ENCODE results near the gene SDCCAG8.

Gene SDCCAG8

GRCh38 chr1:243465081-243465480 lies 209.2 kb downstream of the SDCCAG8 start:
- no peaks in the 10 kb centered on the region for H3K9me3 Mint-ChIP-seq (ENCODE audit: low read depth)
- no peak overlapping the region for H3K27ac Mint-ChIP-seq
- H3K4me3 Mint-ChIP-seq, result no peak overlapping the region
- H3K27me3 Mint-ChIP-seq, result no peaks in the 10 kb centered on the region
- H3K4me1 Mint-ChIP-seq (ENCODE audit: low read depth), result no peaks in the 10 kb centered on the region
- peaks cover 3% of the 10 kb centered on the region for H3K36me3 Mint-ChIP-seq

GRCh38 chr1:243465738-243466137 lies 209.9 kb downstream of the SDCCAG8 start:
- no peaks in the 10 kb centered on the region for H3K9me3 Mint-ChIP-seq (ENCODE audit: low read depth)
- no peak overlapping the region for H3K27ac Mint-ChIP-seq
- H3K36me3 Mint-ChIP-seq, result peaks cover 3% of the 10 kb centered on the region
- no peak overlapping the region for H3K4me3 Mint-ChIP-seq
- no peaks in the 10 kb centered on the region for H3K4me1 Mint-ChIP-seq (ENCODE audit: low read depth)
- H3K27me3 Mint-ChIP-seq, result no peaks in the 10 kb centered on the region

DNA sequence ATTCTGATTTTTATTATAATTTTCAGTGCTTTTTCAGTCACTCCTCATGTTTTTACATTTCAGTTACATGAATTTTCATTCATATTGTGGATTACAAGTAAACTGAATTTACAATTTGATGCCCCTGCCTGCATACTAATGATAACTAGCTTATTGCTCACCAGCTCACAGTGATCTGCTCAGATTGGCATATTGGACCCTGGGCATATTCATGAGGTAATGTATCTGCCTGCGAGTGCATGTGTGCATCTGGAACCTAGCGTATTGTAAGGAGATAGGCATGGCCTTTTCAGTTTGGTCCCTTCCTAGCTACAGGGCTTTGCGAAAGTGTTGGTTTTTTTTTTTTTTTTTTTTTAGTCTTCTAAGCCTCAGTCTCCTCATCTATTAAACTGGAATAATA lies 213.7 kb downstream of the SDCCAG8 start:
- no peak overlapping the region for H3K27ac Mint-ChIP-seq
- H3K4me1 Mint-ChIP-seq (ENCODE audit: low read depth), result peaks cover 16% of the 10 kb centered on the region
- H3K4me3 Mint-ChIP-seq, result no peak overlapping the region
- H3K36me3 Mint-ChIP-seq, result peaks cover 3% of the 10 kb centered on the region
- H3K9me3 Mint-ChIP-seq (ENCODE audit: low read depth), result no peaks in the 10 kb centered on the region
- H3K27me3 Mint-ChIP-seq, result no peaks in the 10 kb centered on the region

GRCh38 chr1:243470502-243470901 lies 214.7 kb downstream of the SDCCAG8 start:
- Mint-ChIP-seq H3K36me3 (peaks cover 3% of the 10 kb centered on the region), H3K4me3 (no peak overlapping the region), H3K27me3 (no peaks in the 10 kb centered on the region), H3K4me1 (ENCODE audit: low read depth) (peaks cover 16% of the 10 kb centered on the region), H3K9me3 (ENCODE audit: low read depth) (no peaks in the 10 kb centered on the region), H3K27ac (no peak overlapping the region)

DNA sequence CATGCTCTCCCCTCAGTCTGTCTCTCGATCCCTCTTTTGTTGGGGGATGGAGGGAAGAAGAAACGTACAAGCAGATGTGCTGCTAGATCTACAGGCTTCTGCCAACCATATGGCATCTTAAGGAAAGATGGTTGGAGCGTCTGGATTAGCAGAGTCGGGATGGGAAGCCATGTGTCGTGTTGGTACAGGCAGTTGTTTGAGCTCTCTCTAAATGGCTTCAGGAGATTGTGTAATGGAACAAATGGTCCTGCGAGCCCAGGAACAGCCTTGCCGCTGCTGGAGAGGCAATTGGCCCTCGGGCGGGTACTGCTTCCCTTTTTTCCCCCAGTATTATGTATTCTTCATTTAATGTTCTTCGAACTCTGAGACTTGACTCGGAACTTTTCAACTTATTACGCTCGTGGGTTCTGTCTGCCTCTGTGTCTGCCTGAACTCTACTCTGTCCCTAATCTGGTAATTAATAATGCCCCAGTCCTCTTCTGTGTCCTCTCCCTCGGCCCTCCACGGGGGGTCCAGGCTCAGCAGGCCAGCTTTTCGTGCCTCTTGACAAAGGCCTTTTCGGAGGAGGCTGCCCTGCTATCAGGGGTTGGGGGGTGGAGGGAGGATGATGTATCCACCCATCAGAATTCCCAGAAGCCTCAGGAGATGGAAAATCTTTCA lies 215.3 kb downstream of the SDCCAG8 start:
- Mint-ChIP-seq H3K4me3 (no peak overlapping the region), H3K27me3 (no peaks in the 10 kb centered on the region), H3K27ac (no peak overlapping the region), H3K9me3 (ENCODE audit: low read depth) (no peaks in the 10 kb centered on the region), H3K36me3 (peaks cover 7% of the 10 kb centered on the region), H3K4me1 (ENCODE audit: low read depth) (peaks cover 16% of the 10 kb centered on the region)

DNA sequence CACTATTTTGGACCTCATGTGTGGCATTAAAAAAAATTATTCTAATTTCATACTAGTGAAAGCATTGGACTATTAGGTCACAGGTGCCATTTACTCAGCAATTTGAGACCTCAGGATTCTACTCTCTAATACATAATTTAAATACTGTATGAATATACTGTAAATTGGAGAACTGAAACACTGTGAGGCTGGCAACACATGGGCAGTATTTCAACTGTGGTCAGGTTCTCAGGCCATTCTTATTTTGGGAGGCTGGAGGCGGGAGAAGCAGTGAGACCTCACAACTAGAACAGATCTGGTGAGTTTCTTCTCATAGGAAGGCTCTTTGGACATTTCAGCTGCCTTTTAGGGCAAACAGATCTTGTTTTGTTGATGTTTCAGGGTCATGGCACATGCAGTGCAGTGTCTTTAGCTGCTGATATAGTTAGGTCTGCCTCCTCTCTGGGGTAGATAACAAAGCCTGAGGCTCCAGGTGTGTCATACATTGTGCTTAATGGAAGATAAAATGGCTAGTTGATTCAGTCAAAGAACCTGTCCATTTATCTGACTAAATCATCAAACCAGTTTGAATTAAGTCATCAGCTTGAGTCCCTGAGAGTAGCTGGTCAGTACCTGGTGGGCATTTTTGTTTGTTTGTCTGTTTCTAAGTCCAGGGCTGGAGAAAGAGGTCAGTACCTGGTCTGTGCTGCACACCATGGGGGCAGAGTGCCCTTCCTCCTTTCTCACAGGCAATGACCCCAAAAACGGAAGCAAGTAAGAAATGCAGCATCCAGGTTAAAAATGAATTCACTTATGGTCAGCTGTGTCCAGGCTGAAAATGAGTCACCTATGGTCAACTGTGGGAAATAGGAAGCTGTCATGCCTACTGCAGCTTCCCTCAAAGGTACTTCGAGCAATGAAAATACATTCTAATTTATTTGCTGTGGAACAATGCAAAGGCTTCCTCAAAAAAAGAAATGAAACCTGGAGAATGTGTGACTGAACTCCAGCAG lies 216.2 kb downstream of the SDCCAG8 start:
- H3K4me1 Mint-ChIP-seq (ENCODE audit: low read depth), result peaks cover 16% of the 10 kb centered on the region
- no peaks in the 10 kb centered on the region for H3K9me3 Mint-ChIP-seq (ENCODE audit: low read depth)
- H3K36me3 Mint-ChIP-seq, result peaks cover 10% of the 10 kb centered on the region
- H3K27me3 Mint-ChIP-seq, result no peaks in the 10 kb centered on the region
- no peak overlapping the region for H3K4me3 Mint-ChIP-seq
- H3K27ac Mint-ChIP-seq, result no peak overlapping the region

DNA sequence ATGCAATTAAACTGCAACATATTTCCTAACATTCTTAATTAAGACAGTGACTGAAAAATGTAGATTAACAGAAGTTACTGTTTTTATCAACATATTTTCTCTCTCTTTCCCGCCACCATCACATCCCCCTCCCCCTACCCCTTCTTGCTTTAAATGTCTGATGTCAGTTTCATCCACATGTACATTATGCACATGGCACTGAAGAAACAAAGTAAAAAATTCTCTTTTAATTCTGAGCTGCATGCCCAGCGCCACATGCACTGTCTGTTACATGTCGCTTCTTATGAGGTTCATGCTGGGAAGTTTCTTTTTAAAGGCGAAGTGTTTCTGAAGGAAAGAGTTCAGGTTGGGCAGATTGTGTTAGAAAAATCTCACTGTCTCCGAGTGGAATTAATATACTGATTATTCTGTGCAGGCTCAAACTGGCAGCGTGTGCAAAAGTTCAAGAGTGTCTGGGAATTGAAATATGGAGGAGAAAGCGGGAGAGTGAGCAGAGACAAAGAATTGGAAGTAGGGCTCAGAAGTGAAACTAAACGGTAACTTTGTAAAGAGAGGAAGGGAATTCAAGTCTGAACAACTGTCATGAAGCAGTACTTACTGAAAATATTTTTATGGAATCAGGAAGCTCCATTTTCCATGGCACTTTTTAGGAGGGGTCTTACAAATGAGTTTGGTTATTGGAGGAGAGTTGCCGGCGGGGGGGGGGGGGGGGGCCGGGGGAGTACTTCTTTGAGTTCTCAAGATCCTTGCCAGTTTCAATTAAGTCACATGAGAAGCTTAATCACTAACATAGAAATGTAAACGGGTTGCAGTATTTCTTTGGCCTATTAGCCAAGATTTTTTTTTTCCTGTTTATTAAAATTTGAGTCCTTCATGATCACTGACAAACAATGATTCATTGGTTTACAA lies 217.6 kb downstream of the SDCCAG8 start:
- H3K9me3 Mint-ChIP-seq (ENCODE audit: low read depth), result no peaks in the 10 kb centered on the region
- peaks cover 10% of the 10 kb centered on the region for H3K36me3 Mint-ChIP-seq
- H3K4me1 Mint-ChIP-seq (ENCODE audit: low read depth), result peaks cover 16% of the 10 kb centered on the region
- H3K27me3 Mint-ChIP-seq, result no peaks in the 10 kb centered on the region
- no peak overlapping the region for H3K27ac Mint-ChIP-seq
- peak overlapping the region; percentile 80 for H3K4me3 Mint-ChIP-seq

DNA sequence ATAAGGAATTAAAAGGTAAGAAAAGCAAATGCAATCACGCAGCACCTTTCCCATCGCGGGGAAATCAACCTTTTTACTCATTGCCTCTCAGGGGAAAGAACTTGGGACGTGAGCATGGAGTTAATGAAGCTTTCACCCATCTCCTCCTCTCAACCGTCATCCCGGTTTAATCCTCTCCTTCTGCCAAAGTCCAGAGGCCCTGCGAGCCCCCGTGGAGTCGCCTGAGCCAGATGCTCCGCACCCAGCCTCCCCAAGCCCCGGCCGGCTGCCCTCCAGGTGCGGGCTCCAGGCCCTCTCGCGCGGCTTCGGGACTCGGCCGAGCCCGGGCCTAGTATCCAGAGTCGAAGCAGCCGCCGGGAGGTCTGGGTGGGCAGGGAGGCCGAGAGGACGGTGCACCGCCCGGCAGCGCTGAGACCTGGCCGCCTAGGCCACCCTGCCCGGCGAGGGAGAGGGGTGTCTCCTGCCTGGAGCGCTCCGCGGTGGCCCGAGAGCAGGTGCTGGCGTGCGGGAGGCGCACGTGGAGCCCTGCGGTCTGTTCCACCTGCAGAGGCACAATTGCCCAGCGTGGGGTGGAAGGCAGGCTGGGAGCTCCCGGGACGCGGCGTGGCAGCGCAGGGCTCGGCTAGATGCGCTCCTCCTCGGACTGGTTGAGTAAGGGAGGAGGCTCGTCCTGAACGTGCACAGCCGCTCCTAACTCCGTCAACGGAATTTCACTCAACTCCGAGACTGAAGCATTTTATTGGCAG lies 218.5 kb downstream of the SDCCAG8 start:
- Mint-ChIP-seq H3K4me1 (ENCODE audit: low read depth) (peaks cover 16% of the 10 kb centered on the region), H3K36me3 (peaks cover 10% of the 10 kb centered on the region), H3K27me3 (no peaks in the 10 kb centered on the region), H3K4me3 (no peak overlapping the region), H3K27ac (no peak overlapping the region), H3K9me3 (ENCODE audit: low read depth) (no peaks in the 10 kb centered on the region)

- Mint-ChIP-seq H3K9me3 (ENCODE audit: low read depth) (no peaks in the 10 kb centered on the region), H3K27me3 (no peaks in the 10 kb centered on the region), H3K4me3 (no peak overlapping the region), H3K4me1 (ENCODE audit: low read depth) (peaks cover 17% of the 10 kb centered on the region), H3K27ac (no peak overlapping the region), H3K36me3 (peaks cover 12% of the 10 kb centered on the region)
Measured at GRCh38 chr1:243474906-243475305, 219.1 kb downstream of the SDCCAG8 start.

DNA sequence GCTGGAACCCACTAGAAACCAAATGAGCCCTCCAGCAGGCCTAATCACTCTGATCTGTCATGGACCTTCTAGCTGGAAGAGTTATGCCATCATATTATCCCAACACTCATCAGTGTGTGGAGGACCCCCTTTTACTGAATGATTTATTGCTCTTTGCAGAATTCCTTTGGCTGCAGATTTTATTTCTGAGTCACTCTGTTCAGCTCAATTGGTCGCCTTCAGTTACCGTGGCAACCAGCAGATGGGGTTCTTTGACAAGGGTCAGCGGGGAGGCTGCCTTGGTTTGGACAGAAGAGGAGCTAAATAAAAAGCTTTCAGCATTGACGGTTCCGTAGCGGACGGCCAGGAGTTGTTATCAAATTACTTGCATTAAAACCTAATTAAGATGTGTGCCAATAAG lies 220.1 kb downstream of the SDCCAG8 start:
- H3K27me3 Mint-ChIP-seq, result no peaks in the 10 kb centered on the region
- H3K27ac Mint-ChIP-seq, result no peak overlapping the region
- no peaks in the 10 kb centered on the region for H3K9me3 Mint-ChIP-seq (ENCODE audit: low read depth)
- peaks cover 19% of the 10 kb centered on the region for H3K4me1 Mint-ChIP-seq (ENCODE audit: low read depth)
- no peak overlapping the region for H3K4me3 Mint-ChIP-seq
- peaks cover 13% of the 10 kb centered on the region for H3K36me3 Mint-ChIP-seq

DNA sequence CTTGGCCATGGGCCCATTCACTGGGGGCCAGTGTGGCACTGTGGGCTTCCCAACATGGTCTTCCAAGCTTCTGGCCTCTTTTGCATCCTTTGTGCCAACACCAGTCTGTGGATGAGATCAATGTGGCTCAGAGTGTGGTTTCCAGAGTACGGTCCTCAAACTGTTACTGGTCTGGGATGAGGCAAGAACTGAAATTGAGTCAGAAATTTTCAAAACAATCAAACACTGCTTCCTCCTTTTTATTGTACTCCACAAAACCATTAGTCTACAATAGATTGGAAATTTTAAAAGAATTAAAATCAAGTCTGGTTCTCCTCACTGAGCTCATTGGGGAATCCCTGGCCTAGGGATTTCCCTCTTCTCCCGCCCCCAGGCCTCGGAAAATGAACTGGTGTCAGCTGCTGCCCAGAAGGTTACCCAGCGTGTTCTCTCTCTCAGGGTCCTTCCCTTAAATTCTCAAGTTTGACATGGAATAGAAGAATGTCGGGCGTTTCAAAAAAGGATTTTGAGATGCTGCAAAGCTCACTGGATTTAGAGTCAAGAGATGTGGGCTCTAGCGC lies 222.0 kb downstream of the SDCCAG8 start:
- Mint-ChIP-seq H3K27ac (no peak overlapping the region), H3K4me1 (ENCODE audit: low read depth) (peaks cover 20% of the 10 kb centered on the region), H3K27me3 (no peaks in the 10 kb centered on the region), H3K9me3 (ENCODE audit: low read depth) (no peaks in the 10 kb centered on the region), H3K36me3 (peaks cover 13% of the 10 kb centered on the region), H3K4me3 (no peak overlapping the region)

DNA sequence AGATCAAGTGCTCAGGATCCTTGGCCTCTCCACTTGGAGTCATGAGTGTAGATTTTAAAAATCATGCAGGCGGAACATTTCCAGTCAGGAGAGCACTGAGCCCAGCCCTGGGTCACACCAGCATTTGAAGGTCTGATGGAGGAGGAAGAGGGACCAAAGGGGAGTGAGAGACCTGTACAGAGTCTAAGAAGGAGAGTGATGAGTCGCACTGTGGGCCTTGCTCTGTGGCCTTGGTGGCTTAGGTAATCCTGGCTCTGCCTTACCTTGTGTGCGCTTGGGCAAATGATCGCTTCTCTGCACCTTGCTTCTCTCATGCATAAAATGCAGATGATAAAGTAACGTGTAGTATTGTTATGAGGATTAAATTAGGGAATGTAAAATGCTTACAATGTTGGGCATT lies 225.3 kb downstream of the SDCCAG8 start:
- no peak overlapping the region for H3K4me3 Mint-ChIP-seq
- no peak overlapping the region for H3K27ac Mint-ChIP-seq
- H3K9me3 Mint-ChIP-seq (ENCODE audit: low read depth), result no peaks in the 10 kb centered on the region

DNA sequence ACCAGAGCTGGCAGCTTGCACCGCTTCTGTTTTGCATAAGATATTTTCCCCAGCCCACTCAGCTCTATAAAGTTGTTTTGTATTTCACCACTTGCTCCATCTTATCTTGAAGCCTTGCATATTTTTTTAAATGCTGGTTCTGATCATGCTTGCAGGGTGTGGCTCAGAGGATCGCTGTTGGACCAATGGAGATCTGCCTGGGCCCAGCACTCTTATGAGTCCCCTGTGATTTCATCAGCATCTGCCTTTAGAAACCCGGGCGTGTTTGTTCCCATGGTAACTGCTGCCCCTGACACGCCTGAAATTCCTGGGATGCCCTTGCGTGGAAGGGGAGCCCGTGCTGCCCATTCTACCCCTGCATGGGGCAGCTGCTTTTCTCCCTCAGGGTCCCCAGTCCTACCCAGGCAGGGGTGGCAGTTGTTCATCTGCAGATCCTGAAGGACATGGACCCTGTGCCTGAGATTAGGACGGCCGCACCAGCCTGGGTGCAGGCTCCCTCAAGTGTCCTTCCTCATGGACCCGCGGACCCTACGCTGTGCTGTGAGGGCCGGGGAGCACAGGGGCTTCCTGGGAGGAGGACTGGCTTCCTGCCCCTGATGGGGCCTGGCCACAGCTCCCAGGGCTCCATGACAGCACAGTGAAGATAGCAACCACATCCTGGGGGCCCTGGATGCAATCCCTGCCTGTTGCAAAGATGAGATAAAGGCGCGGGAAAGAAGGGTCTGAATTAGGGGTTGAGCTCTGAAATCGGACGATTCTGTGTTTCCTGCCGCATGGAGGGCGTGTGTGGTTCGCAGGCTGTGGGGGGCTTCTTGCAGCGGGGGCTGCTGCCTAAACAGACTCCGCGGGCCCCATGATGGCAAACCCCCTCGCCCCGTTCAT lies 226.5 kb downstream of the SDCCAG8 start:
- H3K4me1 Mint-ChIP-seq (ENCODE audit: low read depth), result peaks cover 15% of the 10 kb centered on the region
- H3K9me3 Mint-ChIP-seq (ENCODE audit: low read depth), result no peaks in the 10 kb centered on the region
- H3K27me3 Mint-ChIP-seq, result no peaks in the 10 kb centered on the region
- peaks cover 2% of the 10 kb centered on the region for H3K36me3 Mint-ChIP-seq
- no peak overlapping the region for H3K27ac Mint-ChIP-seq
- H3K4me3 Mint-ChIP-seq, result peak overlapping the region; percentile 72

More for the DNA sequence above, 225.3 kb downstream of the SDCCAG8 start:
- Mint-ChIP-seq H3K36me3 (peaks cover 6% of the 10 kb centered on the region), H3K4me1 (ENCODE audit: low read depth) (peaks cover 15% of the 10 kb centered on the region), H3K27me3 (no peaks in the 10 kb centered on the region)
